Effector memory CD4-positive, alpha-beta T cell (primary cell): ENCODE results near the gene ANKRD13B.

ENCODE experiments used
- DNase-seq, 3 donors: peaks; one replicate each; pipeline ENCODE4 v3.0.0-alpha.2; 2020
- H3K27ac ChIP-seq: 2 replicates; pipeline ENCODE4 v1.7.0; 2013; ENCODE audit warnings: mild to moderate bottlenecking, low read length, moderate library complexity; ENCODE audit not compliant: insufficient read depth, poor library complexity, severe bottlenecking
- H3K27me3 ChIP-seq: replicated peaks from 2 replicates; pipeline ENCODE4 v1.7.0; 2013; ENCODE audit warnings: mild to moderate bottlenecking, low read length; ENCODE audit not compliant: insufficient read depth, control insufficient read depth, poor library complexity, severe bottlenecking
- H3K36me3 ChIP-seq: 2 replicates; pipeline ENCODE4 v1.7.0; 2013; ENCODE audit warnings: mild to moderate bottlenecking, low read length, moderate library complexity; ENCODE audit not compliant: control insufficient read depth, insufficient read depth
- H3K4me1 ChIP-seq: 2 replicates; pipeline ENCODE4 v1.7.0; 2013; ENCODE audit warnings: low read length, mild to moderate bottlenecking; ENCODE audit not compliant: control insufficient read depth, insufficient read depth, poor library complexity, severe bottlenecking
- H3K4me3 ChIP-seq: 2 replicates; pipeline ENCODE4 v1.7.0; 2013; ENCODE audit warnings: low read length, low read depth, mild to moderate bottlenecking; ENCODE audit not compliant: insufficient read depth, poor library complexity, severe bottlenecking
- H3K9me3 ChIP-seq: 2 replicates; pipeline ENCODE4 v1.7.0; 2013; ENCODE audit warnings: mild to moderate bottlenecking, low read length, moderate library complexity; ENCODE audit not compliant: control insufficient read depth

The ANKRD13B gene

GRCh38 chr17:29663155-29663554, 70.2 kb downstream of the ANKRD13B start:
- H3K27ac ChIP-seq, result no peak overlapping the region
- no peak for DNase-seq
- no peaks in the 10 kb centered on the region for H3K9me3 ChIP-seq
- H3K4me1 ChIP-seq, result no peaks in the 10 kb centered on the region
- no peak overlapping the region for H3K4me3 ChIP-seq
- peaks cover 45% of the 10 kb centered on the region for H3K36me3 ChIP-seq
- no peaks in the 10 kb centered on the region for H3K27me3 ChIP-seq
